Activated CD4-positive, CD25-positive, alpha-beta regulatory T cell treated with anti-CD3 and anti-CD28 coated beads, Interleukin-2, amount 50 U/mL, for 72 hours (primary cell): ENCODE measurements around the gene SLK.

Source experiments
- DNase-seq: peaks from one replicate; pipeline ENCODE4 v3.0.0; 2021

SLK gene

GRCh38 chr10:104056619-104057273 is 89.8 kb downstream of the SLK start:
- DNase-seq: no peak

GRCh38 chr10:104057717-104058116 is 90.8 kb downstream of the SLK start:
- DNase-seq: no peak

- DNase-seq: no peak
These were observed 92.4 kb downstream of the SLK start for GRCh38 chr10:104059364-104059763.

DNA sequence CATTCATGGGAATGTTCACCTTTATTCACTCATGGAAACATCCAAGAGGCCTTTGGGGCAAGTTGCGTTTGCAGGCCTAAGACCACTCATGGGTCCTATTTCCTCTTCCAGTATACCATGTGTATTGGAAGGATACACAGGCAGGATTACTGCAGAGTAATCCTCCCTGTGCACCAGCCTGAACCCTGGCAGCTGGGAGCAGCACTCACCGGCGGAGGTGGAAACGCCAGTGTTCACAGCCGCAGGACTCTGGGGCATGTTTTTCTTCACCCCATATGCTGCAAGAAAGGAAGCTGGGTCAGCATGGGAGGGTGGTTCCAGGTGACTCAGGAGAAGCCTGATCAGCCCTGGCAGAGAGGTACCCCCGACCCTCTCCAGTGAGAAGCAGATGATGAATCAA is 94.3 kb downstream of the SLK start:
- no peak for DNase-seq

DNA sequence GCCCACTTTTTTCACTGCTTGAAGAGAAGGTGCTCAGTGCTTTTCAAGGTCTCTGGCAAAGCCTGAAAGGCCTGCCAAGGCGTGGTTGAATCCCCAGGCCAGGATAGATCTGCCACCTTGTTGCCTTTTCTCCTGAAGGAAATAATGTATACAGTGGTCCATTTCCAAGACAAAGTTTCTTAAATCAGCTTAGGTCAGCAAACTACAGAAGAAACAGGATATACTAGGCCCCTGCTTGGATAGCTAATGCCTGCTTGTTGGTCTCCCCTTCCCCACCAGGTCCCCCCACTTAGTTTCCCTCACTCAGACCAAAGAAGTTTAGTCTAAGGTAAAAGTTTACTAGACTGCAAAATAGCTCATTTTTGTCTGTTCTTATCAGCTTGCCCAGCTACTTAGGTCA is 98.8 kb downstream of the SLK start:
- DNase-seq: no peak

GRCh38 chr10:104066945-104067344 is 100.0 kb downstream of the SLK start:
- no peak for DNase-seq

DNA sequence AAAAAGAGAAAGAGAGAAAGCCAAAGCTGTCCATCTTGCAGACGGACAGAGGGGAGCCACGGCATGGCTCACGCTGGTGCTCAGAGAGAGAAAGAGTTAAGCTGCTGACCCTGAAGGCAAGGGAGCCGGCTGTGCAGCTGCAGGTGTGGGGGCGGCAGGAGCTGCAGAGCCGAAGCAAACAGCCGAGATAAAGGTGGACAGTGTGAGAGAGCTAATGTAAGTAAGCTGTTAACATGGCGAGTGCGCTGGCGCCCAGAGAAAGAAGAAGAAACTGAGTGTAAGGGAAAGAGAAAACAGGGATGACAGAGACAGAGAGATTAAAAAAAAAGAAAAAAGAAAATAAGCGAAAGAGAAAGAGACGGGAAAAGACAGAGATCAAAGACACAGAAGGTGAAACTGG is 100.6 kb downstream of the SLK start:
- DNase-seq: no peak

DNA sequence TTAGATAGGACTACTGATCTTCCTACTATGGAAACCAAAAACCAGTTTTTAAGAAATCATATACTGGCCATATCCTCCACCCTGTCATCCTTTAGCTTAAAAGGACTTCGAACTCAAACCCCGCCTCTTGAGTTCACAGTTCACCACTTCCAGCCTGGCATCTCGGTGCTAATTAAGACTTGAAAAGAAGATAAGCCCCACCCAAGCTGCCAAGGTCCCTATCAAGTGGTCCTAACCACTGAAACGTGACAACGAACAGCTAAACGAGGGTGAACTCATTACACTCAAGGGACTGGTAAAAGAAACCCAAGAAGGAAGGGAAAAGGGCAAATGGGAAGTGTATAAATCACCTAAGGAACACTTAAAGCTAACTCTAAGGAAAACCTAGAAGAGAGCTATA is 102.7 kb downstream of the SLK start:
- no peak for DNase-seq

- DNase-seq: no peak
These were observed 105.8 kb downstream of the SLK start for GRCh38 chr10:104072786-104073185.

GRCh38 chr10:104074505-104074904 is 107.6 kb downstream of the SLK start:
- DNase-seq: no peak

- DNase-seq: no peak
These were observed 109.8 kb downstream of the SLK start for GRCh38 chr10:104076743-104077160.

- DNase-seq: no peak
These were observed 110.3 kb downstream of the SLK start for GRCh38 chr10:104077247-104077646.

DNA sequence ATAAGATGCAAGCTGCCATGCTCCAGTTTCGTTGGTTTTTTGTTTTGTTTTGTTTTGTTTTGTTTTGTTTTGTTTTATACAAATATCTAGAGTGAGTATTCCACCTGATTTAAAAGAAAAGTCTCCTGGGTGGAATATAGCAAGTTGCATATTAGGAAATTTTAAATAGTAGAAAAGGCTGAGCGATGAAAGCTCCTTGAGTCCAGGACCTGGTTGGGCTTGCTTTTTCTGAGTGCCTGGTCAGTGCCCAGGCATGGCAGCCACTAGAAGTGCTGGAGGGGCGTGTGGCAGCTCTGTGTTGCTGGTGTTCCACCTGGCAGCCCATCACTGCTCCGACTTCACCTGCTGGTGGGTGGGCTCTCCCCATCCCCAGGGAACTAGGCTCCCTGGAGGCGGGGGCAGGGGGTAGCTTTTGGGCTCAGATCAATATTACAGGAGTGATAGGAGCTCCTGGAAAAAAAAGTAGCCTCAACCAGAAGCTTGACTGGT is 110.8 kb downstream of the SLK start:
- DNase-seq: no peak
